Right lobe of liver (tissue), 6 donors: ENCODE results near the gene CACHD1. TPM values are rescaled to one million over a fixed set of nuclear protein-coding genes. Genes with fewer than 3 reads are reported as not detected.

ENCODE experiments used
- ATAC-seq, 4 donors: fragments of 200-7000 bp; cut with Tn5 transposase; one replicate each; pipeline ENCODE4 v1.9.1; 2020; ENCODE audit warnings: mild to moderate bottlenecking in 4 of 4, moderate library complexity in 4 of 4
- DNase-seq, 3 donors: peaks; one replicate each; pipeline ENCODE4 v3.0.0-alpha.2; 2020
- H3K27ac ChIP-seq, 3 donors: fragments of 200-600 bp; one replicate each; pipeline ENCODE4 v1.8.0; 2022
- H3K27me3 ChIP-seq, 2 donors: fragments of 200-600 bp; one replicate each; pipeline ENCODE4 v1.8.0; 2022
- H3K36me3 ChIP-seq, 4 donors: fragments of 200-600 bp; sonication (generic) in 1 of 4; one replicate each; pipeline versions ENCODE4 v1.5.1 to v1.8.0; 2017 to 2022; ENCODE audit warnings: control low read depth in 1 of 4
- H3K4me1 ChIP-seq, 4 donors: fragments of 200-600 bp; sonication (generic) in 1 of 4; one replicate each; pipeline versions ENCODE4 v1.5.1 to v1.8.0; 2017 to 2022; ENCODE audit warnings: control low read depth in 1 of 4
- H3K4me3 ChIP-seq, 3 donors: fragments of 200-600 bp; one replicate each; pipeline ENCODE4 v1.8.0; 2022
- H3K9me3 ChIP-seq, 4 donors: fragments of 200-600 bp; sonication (generic) in 1 of 4; one replicate each; pipeline versions ENCODE4 v1.5.1 to v1.8.0; 2017 to 2022; ENCODE audit warnings: control low read depth in 1 of 4
- POLR2A ChIP-seq: fragments of 450-650 bp; IDR thresholded peaks from one replicate; pipeline ENCODE4 v1.6.1; 2017; ENCODE audit warnings: antibody characterized with exemption, mild to moderate bottlenecking
- WGBS: methylation state at CpG from one replicate; pipeline ENCODE4 v1.1.6; 2018; ENCODE audit warnings: low coverage, low lambda C conversion rate; ENCODE audit not compliant: insufficient coverage; ENCODE audit errors: missing lambda C conversion rate; 5-methylcytosine and 5-hydroxymethylcytosine counted together
- intact Hi-C, 2 donors: fragments of 100-400 bp; cut with DNase I; formaldehyde crosslinking; loops; one replicate each; pipeline versions ENCODE4 v1.11.2 to v1.14.1; 2022
- total RNA-seq, 6 experiments: library from RNA; depleted of rRNA in 2 of 6; stranded (reverse); fragments of >200 nt in 2 of 6; fragmentation: NEBNext Ultra II Directional in 3 of 6; extraction: Animal tissue kit (Norgen Biotek cat#: 25700) in 3 of 6; gene quantifications; one replicate each; pipeline versions ENCODE4 v1.1.0 to v1.2.4, GENCODE V29; 2016 to 2023
- TF ChIP-seq, protein P1 (sequence below), 4 donors: fragments of 200-600 bp in 3 of 4; fragments of 450-650 bp in 1 of 4; IDR thresholded peaks; one replicate each; pipeline versions ENCODE4 v1.5.1 to v1.8.0; 2016 to 2022; ENCODE audit warnings: antibody characterized with exemption in 4 of 4, mild to moderate bottlenecking in 2 of 4
- donor health status: DM: no; HTN: yes; CAD: no.
- donor health status: DM: no; HTN: no; CAD: no.
- donor health status: DM: no; HTN: no; CAD: no.
- donor health status: DM: no; HTN: yes; CAD: no.
- donor health status: DM: no; HTN: yes; CAD: no.

Gene CACHD1
- total RNA-seq, 6 experiments from 2014 or later: 0.59 to 3.0 (median 1.3) TPM

DNA sequence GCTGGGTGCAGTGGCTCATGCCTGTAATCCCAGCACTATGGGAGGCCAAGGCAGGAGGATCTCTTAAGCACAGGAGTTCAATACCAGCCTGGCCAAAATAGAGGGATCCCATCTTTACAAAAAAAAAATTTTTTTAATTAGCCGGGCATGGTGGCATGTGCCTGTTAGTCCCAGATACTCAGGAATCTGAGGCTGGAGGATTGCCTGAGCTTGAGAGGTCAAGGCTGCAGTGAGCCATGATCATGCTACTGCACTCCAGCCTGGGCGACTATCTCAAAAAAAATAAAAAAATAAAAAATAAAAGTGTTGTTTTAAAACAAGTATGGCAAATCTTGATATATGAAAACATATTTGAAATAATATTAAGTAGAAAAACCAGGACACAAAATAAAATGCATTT is 44.4 kb upstream of the CACHD1 start:
- H3K9me3 ChIP-seq: no peaks in the 10 kb centered on the region
- ATAC-seq: no peak
- WGBS: 63% methylated on average over 2 of the region's 2 CpGs

DNA sequence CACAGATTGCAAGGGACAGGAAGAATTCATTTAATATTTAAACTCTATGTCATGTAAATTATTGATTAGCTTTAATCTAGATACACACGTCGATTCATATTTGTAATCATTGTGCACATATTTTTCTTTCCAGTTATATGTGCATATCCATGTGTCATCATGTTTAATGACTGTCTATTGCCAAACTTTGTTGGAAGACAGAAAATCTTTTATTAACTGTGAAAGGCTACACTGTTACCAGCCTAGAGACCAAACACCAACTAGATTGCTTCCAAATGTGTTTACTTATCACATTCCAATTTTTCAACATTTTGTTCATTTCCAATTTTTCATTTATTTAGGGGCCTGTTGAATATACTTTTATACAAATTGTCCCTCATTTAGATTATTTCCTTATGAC is 43.2 kb upstream of the CACHD1 start:
- H3K4me1 ChIP-seq: peaks cover 0 to 13% (median 2%) of the 10 kb centered on the region in 4 donors
- WGBS: 34% methylated on average over 2 of the region's 2 CpGs
- ATAC-seq (peak in 1 of 4 donors; percentile 61), DNase-seq (no peak)
- H3K27me3 ChIP-seq: no peaks in the 10 kb centered on the region
- intact Hi-C loops: no loop called here
- no peak overlapping the region for H3K27ac ChIP-seq
- H3K36me3 ChIP-seq: no peaks in the 10 kb centered on the region
- TF ChIP-seq, protein P1, sequence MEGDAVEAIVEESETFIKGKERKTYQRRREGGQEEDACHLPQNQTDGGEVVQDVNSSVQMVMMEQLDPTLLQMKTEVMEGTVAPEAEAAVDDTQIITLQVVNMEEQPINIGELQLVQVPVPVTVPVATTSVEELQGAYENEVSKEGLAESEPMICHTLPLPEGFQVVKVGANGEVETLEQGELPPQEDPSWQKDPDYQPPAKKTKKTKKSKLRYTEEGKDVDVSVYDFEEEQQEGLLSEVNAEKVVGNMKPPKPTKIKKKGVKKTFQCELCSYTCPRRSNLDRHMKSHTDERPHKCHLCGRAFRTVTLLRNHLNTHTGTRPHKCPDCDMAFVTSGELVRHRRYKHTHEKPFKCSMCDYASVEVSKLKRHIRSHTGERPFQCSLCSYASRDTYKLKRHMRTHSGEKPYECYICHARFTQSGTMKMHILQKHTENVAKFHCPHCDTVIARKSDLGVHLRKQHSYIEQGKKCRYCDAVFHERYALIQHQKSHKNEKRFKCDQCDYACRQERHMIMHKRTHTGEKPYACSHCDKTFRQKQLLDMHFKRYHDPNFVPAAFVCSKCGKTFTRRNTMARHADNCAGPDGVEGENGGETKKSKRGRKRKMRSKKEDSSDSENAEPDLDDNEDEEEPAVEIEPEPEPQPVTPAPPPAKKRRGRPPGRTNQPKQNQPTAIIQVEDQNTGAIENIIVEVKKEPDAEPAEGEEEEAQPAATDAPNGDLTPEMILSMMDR (IDR thresholded peaks at IDR 0.05): no peak
- TF ChIP-seq POLR2A: no peak
- no peaks in the 10 kb centered on the region for H3K9me3 ChIP-seq
- no peak overlapping the region for H3K4me3 ChIP-seq

More for the DNA sequence above, 44.4 kb upstream of the CACHD1 start:
- Histone ChIP-seq H3K4me3 (no peak overlapping the region), H3K36me3 (no peaks in the 10 kb centered on the region), H3K27ac (no peak overlapping the region), H3K27me3 (no peaks in the 10 kb centered on the region), H3K4me1 (peaks cover 0 to 13% (median 3%) of the 10 kb centered on the region in 4 donors)
- TF ChIP-seq, protein P1 (IDR thresholded peaks at IDR 0.05): no peak
- TF ChIP-seq POLR2A: no peak
- DNase-seq: no peak
- intact Hi-C loops: no loop called here

DNA sequence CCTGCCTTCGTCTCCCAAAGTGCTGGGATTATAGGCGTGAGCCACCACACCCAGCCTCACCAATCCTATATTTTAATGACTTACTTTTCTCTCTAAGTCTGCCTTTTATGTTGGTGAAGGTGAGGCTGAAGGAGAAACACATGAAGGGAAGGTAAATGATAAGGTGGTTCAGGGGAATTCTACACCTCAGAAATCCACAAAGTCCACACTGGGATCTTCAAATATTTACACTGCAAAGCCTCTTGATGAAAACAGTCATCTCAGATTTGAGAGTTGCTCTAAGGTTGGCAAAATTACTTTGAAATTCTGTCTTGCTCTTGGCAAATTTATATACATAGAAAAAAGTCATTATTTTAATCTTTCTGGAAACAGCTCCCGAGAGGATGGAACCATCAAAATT is 42.0 kb upstream of the CACHD1 start:
- intact Hi-C loops: no loop called here

DNA sequence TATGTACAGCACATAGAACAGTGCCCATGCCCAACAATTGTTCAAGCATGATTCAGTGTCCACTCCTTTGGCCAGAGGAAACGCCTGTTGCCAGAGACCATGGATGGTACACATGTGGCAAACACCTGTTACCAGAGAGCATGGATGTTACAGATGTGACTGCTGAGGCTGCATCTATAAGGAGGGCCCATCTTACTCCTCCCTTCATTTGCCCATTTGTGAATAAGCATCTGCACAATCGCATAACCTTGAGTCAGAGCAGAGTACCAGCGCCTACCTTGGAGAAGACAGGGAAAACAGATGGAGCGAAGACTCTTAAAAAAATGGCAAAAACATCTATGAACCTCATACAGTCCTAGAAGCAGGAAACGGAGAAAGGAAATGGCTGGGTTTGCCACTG is 36.6 kb upstream of the CACHD1 start:
- TF ChIP-seq, protein P1 (IDR thresholded peaks at IDR 0.05): no peak
- TF ChIP-seq POLR2A: no peak
- DNase-seq: no peak
- intact Hi-C loops: no loop called here
- H3K27me3 ChIP-seq: no peaks in the 10 kb centered on the region
- no peak overlapping the region for H3K4me3 ChIP-seq
- WGBS: 88% methylated on average over 5 of the region's 5 CpGs
- no peaks in the 10 kb centered on the region for H3K36me3 ChIP-seq
- no peak for ATAC-seq
- H3K4me1 ChIP-seq: peaks cover 0 to 23% (median 3%) of the 10 kb centered on the region in 4 donors
- no peaks in the 10 kb centered on the region for H3K9me3 ChIP-seq
- no peak overlapping the region for H3K27ac ChIP-seq

More for the DNA sequence above, 42.0 kb upstream of the CACHD1 start:
- Histone ChIP-seq H3K4me1 (peaks cover 0 to 13% (median 0%) of the 10 kb centered on the region in 4 donors), H3K27me3 (no peaks in the 10 kb centered on the region), H3K27ac (no peak overlapping the region), H3K4me3 (no peak overlapping the region), H3K36me3 (no peaks in the 10 kb centered on the region), H3K9me3 (no peaks in the 10 kb centered on the region)
- no peak for DNase-seq
- peak; percentile 31 to 70 (median 50) for ATAC-seq
- TF ChIP-seq, protein P1 (IDR thresholded peaks at IDR 0.05): no peak
- TF ChIP-seq POLR2A: no peak
- 25% methylated on average over 2 of the region's 3 CpGs for WGBS

DNA sequence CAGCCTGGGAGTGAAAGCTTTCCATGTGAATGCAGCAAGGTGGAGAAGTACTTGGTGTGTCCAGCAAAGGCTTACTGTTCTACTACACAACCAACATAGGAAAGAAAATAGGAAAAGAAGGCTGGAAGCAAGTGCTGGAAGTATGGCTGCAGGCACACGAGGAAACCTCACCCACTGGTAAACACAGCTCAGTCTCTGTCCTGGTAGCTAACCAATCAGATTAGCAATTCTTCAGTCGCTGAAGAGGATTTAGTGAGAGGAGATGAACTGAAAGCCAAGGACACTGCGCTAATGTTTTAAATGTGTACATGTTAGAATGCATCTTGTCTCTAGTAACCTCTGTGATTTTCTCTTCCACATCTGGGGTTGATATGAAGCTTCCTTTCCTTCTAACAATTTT is 36.2 kb upstream of the CACHD1 start:
- no peak overlapping the region for H3K4me3 ChIP-seq
- H3K27ac ChIP-seq: no peak overlapping the region
- ATAC-seq (peak in 1 of 4 donors; percentile 26), DNase-seq (no peak)
- H3K36me3 ChIP-seq: no peaks in the 10 kb centered on the region
- H3K27me3 ChIP-seq: no peaks in the 10 kb centered on the region
- no peaks in the 10 kb centered on the region for H3K9me3 ChIP-seq
- WGBS: 44% methylated on average over 3 of the region's 3 CpGs
- TF ChIP-seq, protein P1 (IDR thresholded peaks at IDR 0.05): no peak
- TF ChIP-seq POLR2A: no peak
- intact Hi-C loops: no loop called here
- peaks cover 0 to 24% (median 3%) of the 10 kb centered on the region in 4 donors for H3K4me1 ChIP-seq
